Stimulated activated CD4-positive, alpha-beta T cell treated with anti-CD3 and anti-CD28 coated beads, Interleukin-4, amount 100 ng/mL, for 1 hour (primary cell): ENCODE data around the gene PPP1R14B.

Experiments
- DNase-seq: peaks from one replicate; pipeline ENCODE4 v3.0.0-alpha.2; 2020

The PPP1R14B gene, protein sequence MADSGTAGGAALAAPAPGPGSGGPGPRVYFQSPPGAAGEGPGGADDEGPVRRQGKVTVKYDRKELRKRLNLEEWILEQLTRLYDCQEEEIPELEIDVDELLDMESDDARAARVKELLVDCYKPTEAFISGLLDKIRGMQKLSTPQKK

DNA sequence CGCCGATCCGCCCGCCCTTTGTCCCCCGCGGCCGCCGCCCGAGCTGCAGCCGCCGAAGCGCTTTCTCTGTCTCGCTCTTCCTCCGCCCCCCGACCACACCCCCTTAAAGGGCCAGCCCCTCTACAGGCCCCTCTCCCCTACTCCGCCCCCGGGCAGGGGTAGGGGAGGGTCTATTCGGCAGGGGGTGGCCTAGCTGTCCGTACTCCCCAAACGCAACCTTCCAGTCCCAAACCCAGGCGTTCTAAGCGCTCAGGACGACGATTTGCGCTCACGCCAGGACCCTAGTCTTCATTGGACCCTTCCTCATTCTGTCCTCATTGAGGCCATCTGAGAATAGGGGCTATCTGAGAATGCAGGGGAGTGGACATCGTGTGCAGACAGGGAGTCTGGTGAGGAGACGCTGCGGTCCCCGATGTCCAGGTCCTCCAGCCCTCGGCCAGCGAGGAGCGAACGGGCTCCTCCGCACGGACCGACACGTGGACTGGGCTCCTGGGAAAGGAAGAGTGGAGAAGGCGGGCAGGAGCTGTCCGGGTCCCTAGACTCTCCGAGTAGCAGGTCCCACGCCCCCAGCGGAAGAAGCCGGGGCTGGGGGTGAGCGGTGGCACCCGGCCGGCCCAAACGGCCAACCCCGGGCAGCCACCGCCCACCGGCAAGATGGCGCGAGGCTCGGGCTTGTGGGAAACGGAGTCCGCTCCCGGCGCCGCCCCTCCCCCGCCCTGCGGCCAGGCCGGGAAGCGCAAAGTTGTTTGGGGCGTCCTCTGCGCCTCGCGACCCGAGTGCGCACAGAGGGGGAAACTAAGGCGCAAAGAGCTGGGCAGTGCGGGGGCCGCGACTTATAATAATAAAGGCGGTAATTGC, at the start of gene PPP1R14B:
TSS of gene PPP1R14B (minus strand) at position 73 of the 858 bp plus-strand sequence. CDS start 270 bp downstream, outside the sequence.
- peak; percentile 87 for DNase-seq

DNA sequence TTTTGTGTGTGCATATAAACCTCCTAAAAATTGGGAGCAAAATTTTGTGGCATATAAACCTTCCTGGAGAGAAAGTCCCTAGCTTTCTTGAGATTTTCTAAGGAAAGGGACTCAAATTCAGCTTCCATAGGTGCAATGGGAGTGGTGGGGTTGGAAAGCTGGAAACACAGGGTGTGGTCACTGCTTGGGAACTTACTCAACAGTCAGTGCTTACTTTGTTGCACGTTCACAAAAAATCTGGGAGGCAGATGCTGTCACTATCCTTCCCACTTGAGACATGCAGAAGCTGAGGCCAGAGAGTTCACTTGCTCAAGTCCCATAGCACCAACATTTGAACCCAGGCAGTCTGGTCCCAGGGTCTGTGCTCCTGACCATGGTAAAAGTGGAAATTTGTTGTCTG, 49.5 kb upstream of the PPP1R14B start:
- no peak for DNase-seq

DNA sequence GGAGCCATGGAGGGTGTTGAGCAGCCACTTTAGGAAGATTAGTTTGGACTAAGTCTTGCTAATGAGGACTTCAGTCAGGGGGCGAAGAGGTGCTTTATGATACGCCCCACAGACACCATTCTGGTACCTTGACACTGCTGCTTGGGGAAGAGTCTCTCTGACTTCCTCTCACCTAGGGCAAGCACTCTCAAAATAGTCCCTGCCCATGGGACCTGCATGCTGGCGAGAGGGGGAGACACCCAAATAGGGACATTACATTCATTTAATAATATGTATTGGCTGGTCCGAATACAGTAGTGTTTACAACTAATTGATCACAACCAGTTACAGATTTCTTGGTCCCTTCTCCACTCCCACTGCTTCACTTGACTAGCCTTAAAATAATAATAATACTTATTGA, 49.0 kb upstream of the PPP1R14B start:
- DNase-seq = no peak

DNA sequence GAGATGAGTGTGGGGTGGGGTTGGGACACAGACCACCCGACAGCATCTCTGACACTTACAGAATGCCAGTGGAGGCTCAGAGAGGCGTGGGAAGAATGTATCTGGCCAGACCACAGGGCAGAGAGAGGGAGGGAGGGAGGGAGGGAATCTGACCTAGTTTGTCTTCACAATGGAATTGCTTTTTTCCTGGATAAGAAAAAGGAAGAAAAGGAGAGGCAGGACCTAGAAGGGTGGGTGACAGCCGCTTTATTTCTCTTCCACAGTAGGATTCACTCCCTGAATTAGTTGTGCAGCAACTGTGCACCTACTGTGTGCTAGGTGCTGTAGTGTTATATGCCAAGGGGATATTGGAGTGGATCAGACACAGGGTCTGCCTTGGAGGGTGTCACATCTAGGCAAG, 48.0 kb upstream of the PPP1R14B start:
- no peak for DNase-seq

DNA sequence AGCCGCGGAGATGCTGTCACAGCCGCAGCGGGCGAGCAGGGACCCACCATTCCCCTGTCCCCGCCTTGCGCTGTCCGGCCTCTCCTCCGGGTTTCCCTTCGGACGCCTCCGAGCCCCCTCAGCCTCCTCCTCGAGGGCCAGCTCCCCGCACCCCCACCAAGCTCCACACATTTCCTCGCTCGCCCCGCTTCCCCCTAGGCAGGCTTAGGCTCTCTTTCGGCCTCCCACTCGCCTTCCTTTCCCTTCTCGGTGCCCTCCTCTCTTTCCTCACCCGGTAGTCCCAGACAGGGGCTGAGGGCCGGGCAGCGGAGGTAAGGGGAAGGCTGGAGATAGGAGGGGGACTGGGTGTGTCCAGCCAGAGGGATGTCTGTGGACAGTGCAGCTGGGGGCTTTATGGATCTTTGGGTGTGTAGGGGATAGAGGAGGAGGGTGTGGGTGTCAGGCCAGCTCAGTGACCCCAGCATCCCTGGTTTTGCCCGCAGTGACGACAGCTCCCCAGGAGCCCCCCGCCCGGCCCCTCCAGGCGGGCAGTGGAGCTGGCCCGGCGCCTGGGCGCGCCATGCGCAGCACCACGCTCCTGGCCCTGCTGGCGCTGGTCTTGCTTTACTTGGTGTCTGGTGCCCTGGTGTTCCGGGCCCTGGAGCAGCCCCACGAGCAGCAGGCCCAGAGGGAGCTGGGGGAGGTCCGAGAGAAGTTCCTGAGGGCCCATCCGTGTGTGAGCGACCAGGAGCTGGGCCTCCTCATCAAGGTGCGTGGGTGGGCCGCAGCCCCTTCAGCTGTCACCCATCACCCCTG, 45.9 kb upstream of the PPP1R14B start:
- DNase-seq = no peak

DNA sequence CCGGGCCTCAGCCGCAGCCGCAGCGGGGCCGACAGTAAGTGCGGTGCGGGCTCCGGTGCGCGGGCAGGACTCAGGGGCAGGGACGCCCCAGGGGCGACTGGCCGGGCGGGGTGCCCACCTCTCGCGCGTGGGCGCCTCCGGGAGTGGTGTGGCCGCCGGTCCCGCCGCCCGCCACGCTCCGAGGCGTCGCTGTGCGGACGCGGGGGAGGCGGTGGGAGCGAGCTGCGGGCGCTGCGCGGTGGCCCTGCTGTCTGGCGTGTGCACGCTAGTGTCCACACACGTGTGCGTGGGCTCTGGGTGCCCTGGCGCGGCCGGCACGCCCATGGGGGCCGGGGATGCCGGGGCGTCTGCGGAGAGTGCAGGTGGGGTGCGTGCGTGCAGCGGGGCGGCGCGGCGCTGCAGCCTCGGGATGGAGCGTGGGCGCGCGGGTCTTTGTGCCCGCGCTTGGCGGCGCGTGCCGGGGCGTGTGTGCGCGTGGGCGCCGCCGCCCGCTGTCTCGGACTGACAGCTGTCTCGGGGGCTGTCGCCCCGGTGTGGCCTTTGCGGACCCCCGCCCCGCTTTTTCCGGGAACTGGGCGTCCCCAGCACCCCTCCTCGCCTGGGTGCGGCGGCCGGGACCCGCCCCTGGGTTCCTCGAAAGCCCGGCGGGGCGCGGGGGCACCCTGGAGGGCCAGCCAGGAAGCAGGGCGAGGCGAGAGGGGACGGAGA, 45.2 kb upstream of the PPP1R14B start:
- no peak for DNase-seq

DNA sequence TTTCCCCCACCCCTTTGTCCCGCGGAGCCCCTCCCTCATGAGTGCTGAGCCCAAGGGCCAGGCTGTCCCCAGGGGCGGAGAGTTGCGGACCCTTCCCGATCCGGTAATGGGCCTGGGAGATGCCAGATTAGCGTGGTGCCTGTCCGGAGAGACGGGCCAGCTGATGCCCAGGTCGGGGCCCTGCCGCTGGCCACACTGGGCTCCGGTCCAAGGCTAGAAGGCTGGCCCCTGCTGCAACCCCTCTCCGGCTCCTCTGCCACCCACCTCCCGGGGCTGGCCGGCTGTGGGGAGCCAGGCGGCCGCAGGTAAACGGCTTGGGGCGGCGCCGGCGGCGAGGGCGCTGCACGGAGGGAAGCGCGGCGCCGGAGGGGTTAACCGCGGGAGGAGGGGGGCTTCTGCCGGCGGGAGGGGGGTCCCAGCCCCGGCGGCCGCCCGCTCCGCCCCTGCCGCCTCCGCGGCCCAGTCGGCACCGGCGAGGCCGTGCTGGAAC, 44.6 kb upstream of the PPP1R14B start, which contains the start of gene KCNK4:
TSS of gene KCNK4 (plus strand) at position 41 of the 490 bp plus-strand sequence. CDS start 1,717 bp downstream, outside the sequence.
- DNase-seq = no peak

DNA sequence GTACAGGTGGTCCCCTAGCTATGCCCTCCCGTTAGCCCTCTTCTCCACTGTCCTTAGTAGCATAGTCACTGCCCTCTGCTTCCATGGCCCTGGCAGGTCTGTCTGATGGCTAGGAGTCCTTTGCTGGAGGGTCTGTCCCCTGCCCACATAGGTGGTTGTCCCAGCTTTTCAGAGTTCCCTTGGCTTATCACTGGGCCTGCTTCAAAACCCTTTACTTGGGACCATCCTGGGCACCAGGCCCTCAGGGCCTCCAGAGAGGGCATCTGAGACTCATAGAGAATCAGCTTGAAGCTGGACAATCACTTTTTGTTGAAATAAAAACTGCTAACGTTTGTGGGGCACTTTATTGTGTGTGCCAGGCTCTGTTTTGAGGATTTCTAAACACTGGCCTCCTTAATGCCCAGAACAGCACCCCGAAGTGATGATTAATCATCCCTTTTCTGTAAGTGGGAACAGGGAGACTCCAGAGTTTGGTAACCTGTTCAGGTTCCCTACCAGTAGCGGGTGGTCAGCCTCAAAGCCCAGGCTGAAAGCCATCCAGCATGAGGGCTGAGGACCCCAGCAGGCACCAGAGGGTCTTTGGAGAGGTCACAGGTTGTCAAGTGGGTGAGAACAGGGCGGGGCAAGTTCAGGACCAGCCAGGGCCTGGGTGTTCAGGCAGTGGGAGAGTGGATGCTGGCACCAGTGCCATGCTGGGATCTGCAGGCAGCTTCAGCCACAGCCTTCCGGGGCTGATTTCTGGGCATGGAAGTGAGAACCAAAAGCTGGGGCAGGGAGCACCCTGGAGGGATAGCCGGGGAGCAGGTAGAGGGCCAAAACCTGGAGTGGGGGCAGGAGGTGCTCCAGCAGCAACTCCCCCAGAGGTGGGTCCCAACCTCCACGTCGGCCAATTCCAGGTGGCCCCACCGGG, 43.9 kb upstream of the PPP1R14B start:
- no peak for DNase-seq

DNA sequence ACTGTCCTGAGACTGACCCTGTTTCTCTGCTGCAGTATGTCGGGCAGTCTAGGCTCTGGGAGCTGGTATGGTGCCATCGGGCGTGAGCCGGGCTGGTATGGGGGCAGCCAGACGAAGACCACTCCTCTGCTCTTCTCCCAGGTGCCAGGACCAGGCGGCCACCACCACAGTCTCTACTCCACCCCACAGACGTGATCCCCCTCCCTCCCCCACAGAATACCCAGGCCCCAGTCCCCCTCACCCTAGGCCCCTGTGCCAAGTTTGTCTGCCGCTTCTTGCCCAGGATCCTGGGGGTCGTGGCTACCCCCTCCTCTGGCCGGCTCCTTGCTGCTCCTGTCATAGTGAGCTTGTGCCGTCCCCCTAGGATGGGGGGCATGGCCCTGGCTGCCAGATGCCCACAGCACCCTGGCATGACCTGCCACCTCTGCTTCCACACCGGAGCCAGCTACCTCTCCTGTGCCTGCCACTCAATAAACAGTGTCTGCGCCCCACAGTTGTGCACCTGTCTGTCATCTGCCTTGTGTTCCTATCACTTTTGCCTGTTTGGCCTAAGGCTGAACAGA, 42.3 kb upstream of the PPP1R14B start:
- DNase-seq = no peak

DNA sequence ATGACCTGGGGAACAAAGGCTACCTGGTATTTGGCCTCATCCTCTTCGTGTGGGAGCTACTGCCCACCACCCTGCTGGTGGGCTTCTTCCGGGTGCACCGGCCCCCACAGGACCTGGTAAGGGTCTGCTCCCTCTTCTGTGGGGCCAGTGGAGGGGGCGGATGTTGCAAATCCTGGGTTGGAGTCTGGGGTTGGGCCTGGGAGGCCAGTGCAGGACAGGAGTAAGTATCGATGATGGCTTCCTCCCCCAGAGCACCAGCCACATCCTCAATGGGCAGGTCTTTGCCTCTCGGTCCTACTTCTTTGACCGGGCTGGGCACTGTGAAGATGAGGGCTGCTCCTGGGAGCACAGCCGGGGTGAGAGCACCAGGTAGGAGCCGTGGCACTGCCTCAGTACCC, 41.6 kb upstream of the PPP1R14B start:
- DNase-seq = no peak

DNA sequence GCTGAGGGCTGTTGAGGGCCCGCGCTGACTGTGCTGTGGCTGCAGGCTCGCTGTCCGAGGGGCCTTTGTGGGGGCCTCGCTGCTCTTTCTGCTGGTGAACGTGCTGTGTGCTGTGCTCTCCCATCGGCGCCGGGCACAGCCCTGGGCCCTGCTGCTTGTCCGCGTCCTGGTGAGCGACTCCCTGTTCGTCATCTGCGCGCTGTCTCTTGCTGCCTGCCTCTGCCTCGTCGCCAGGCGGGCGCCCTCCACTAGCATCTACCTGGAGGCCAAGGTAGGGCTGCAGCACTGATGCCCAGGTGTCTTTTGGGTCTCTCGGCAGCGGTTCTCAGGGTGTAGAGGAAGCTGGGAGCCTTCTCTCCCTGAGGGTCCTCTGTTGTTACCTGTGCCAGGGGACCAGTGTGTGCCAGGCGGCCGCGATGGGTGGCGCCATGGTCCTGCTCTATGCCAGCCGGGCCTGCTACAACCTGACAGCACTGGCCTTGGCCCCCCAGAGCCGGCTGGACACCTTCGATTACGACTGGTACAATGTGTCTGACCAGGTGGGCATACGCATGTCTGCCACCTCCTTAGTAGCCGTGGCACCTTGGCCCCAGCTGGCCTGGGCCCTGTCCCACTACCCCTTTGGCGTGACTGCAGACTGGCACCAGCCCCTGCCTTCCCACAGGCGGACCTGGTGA, 41.1 kb upstream of the PPP1R14B start:
- no peak for DNase-seq

DNA sequence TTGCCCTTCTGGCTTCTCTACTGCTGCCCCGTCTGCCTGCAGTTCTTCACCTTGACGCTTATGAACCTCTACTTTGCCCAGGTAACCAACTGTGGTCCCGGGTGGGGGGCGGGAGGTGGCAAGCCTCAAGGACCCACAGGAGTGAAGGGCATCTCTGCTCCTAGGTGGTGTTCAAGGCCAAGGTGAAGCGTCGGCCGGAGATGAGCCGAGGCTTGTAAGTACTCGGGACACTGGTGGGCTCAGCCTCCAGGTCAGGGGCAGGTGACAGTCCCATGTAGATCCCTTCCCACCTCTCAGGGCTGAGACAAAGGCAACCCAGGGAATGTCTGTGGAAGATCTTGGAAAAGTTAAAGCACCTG, 40.0 kb upstream of the PPP1R14B start:
- DNase-seq = no peak

DNA sequence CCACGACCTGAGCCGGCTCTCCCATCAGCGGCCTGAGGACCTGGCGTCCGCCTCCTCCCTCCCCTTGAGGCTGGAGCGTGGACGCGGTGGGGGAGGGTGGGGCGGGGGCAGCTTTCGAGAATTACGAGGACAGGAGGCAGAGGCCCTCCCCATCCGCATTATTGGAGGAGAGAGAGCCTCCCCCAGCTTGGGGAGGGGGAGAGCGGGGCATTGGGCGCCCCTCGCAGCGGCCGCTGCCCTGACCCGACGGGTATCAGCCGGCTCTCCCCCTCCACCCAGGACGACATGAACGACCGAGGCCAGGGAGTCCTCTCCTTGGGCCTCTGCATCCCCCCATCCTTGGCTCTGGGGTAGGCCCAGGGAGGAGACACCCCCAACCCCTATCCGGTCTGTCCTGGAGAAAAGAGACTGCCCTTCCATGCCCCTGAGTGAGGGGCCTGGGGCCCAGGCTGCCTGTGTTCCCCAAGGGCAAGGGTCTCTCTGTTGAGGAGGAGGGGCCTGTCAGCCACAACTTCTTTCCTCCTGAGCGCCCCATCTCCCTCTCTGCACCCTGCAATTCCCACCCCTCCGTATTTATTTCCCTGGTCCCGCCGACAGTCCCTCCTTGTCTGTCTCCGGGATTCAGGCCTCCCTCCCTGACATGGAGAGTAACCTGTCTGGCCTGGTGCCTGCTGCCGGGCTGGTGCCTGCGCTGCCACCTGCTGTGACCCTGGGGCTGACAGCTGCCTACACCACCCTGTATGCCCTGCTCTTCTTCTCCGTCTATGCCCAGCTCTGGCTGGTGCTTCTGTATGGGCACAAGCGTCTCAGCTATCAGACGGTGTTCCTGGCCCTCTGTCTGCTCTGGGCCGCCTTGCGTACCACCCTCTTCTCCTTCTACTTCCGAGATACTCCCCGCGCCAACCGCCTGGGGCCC, 39.4 kb upstream of the PPP1R14B start:
- no peak for DNase-seq

DNA sequence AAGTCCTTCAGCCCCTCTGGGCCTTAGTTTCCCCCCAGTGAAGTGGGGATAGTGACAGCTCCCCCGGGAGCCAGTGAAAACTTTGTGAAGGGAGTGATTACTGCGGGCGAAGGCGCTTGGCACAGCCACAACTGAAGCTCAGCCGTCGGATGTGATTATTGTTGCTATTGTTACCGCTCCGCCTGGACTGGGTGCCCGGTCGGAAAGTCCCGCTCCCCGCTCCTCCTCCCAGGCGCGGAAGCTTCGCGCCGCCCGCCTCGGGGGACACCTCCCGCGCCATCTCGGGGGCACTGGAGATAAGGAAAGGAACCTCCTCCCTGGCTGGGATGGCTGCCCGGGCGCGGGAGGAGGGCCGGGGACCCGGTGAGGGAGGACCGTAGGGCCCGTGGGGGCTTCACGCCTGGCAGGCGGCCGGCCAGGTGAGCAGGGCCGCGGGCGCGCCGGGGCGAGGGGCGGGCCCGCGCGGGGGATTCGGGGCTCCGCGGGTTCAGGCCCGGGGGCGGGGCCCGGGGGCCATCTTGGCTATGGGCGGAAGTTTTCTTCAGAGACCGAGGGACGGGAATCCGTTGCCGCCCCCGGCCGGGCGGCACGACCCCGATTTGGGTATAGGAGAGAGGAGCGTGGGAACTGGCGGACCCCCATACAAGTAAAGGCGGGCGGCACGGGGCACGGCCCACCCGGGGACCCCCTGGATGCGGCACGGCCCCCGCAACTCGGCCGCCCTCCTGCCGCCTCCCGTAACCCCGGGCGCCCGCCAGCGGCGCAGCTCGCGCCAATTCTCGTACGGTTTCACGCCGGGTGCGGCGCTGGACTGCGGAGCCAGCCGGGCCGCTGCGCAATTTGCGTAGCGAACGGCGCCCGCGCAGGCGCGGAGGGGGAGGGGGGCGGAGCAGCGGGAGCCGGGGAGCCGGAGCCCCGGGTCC, 38.5 kb upstream of the PPP1R14B start, which contains the start of gene GPR137:
TSS of gene GPR137 (plus strand) at position 887 of the 923 bp plus-strand sequence. CDS start 677 bp downstream, outside the sequence.
- peak; percentile 91 for DNase-seq

DNA sequence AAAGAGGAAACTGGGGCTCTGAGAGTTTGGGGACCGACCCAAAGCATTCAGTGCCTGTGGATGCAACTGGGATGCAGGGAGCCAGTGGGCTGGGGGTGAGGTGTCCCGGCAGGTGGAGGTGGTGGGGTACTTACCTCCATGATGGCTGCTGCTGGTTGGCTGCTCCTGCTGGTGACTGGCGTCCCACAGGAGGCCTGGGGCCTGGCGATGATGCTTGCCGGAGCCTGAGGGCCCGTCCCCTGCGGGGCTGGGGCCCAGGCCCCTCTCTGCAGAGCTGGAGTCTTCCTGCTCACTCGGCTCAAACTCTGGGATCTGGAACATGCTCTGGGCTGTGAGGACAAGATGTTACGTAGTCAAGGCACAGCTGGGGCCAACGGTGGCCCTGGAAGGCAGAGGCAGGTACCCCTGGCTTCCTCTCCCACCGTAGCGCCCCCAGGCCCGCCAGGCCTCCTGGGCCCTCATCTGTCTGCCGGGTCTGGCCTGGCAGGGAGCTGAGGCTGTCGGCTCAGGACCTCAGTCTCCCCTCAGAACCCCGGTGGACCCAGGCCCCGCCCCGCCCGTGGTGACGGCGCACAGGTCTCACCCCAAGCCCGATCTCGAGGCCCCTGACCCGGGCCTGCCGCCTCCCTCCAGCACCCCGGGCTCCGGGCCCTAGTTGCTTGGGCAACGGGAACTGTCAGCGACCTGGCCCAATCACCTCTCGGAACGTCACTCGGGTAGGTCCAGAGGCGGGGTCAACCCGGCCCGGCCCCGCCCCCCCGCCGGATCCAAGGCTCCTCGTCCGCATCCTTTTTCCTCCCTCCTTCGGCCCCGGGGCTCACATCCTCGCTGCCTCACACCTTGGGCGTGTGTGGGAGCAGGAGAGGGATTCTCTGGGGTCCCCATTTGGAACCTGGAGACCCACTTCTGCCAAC, 37.6 kb upstream of the PPP1R14B start, which contains the start of gene BAD:
TSS of gene BAD (minus strand) at position 618 of the 914 bp plus-strand sequence. CDS start at position 321, 297 bp downstream.
- peak; percentile 90 for DNase-seq

DNA sequence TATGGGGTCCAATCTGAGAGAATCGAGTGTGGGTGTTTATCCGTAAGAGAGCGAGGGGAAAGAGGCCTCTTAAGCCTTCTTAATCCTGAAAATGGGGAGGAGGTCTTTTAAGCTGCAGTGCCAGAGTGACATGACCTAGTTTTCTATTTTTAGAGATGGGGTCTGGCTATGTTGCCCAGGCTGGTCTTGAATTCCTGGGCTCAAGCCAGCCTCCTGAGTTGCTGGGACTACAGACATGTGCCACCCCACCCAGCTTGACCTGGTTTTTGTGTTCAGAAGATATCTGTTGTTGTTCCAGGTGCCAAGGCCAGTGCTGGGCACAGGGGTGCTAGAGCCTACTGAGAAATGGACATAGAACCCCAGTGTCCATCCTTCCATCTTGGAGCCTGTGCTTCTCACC, 36.3 kb upstream of the PPP1R14B start:
- DNase-seq = no peak
